Head of caudate nucleus (tissue), 42 donors: ENCODE data around the gene ATRX.
"Not testable (repeated sequence)": the region's sequence is repeated elsewhere in the genome, so short reads cannot be mapped to it uniquely, and the experiment has no call there.

Experiments
- DNase-seq, 42 donors: peaks; one replicate each; pipeline versions ENCODE4 v3.0.0 to v3.0.0-alpha.2; 2020 to 2021; ENCODE audit warnings: mixed read lengths in 7 of 42
- intact Hi-C: fragments of 100-400 bp; cut with DNase I; formaldehyde crosslinking; loops from one replicate; pipeline ENCODE4 v1.15.0; 2022

The ATRX gene

DNA sequence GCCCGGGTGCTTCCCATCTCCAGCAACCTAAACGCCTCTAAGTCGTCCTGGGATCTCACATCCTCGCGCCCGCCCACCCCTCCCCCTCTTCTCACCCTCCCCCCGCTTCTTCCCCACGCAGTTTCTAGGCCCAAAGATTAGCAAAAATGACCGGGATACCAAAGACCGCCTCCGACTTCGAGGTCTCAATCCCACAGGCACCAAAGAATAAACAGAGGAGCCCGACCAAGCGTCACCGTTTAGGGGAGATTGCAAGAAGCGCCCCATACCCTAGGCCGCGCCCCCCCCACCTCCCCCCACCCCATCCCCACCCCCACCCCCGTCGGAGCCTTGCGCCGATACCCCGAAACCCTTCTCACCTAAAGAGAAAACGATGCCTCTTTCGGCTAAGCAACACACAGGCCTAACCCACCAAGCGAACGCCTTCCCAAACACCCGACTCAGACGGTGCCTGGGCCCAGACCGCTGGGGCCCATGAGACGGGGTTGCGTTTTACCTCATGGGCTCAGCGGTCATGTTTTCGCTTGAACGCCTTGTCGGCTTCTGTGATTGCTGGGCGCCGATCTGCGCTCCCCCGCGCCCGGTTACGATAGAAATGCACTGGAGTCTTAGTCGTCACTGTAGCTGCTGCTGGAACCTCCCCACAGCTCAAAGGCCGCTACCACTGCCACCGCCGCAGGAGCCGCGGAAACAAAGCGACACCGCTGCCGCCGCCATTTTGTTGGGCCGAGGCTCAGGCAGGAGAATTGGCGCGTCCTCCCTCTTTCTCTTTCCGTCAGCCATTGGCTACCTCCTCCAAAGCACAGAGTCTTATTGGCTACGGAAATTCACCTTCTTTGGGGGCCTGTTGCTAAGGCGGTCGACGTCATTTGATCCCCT lies at the start of gene ATRX:
TSS of gene ATRX (minus strand) at position 731 of the 879 bp plus-strand sequence. CDS start at position 516, 215 bp downstream.
- intact Hi-C loops = no loop called here
- DNase-seq = peak; percentile 29 to 89 (median 74)

DNA sequence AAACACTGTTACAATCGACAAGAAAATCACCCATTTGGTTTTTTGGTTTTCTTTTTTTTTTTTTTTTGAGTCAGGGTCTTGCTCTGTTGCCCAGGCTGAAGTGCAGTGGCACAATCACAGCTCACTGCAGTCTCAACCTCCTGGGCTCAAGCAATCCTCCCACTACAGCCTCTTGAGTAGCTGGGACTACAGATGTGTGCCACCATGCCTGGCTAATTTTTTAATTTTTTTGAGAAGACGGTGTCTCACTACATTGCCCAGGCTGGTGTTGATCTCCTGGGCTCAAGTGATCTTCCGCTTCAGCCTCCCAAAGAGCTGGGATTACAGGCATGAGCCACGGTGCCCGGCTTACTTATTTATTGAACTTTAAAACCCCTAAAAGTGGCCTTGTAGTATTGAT lies 45.5 kb upstream of the ATRX start:
- intact Hi-C loops, DNase-seq: not testable (repeated sequence)

DNA sequence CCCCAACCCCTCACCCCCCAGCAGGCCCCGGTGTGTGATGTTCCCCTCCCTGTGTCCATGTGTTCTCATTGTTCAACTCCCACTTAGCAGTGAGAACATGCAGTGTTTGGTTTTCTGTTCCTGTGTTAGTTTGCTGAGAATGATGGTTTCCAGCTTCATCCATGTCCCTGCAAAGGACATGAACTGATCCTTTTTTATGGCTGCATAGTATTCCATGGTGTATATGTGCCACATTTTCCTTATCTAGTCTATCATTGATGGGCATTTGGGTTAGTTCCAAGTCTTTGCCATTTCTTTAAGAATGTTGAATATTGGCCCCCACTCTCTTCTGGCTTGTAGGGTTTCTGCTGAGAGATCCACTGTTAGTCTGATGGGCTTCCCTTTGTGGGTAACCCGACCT lies 36.0 kb upstream of the ATRX start:
- DNase-seq, intact Hi-C loops: not testable (repeated sequence)

GRCh38 chrX:77820091-77820727 lies 34.2 kb upstream of the ATRX start:
- no peak for DNase-seq
- intact Hi-C loops = no loop called here

GRCh38 chrX:77814210-77814609 lies 28.2 kb upstream of the ATRX start:
- DNase-seq = no peak
- intact Hi-C loops = no loop called here

DNA sequence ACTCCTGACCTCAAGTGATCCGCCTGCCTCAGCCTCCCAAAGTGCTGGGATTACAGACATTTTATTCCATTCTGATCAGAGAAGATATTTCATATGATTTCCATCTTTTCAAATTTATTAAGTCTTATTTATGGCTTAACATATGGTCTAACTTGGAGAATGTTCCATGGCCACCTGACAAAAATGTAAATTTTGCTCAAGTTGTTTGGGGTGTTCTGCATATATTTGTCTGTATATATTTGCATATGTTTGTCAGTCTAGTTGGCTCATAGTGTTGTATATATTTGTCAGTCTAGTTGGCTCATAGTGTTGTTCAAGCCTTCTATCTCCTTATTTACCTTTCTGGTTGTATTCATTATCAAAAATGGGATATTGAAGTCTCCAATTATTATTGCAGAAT lies 16.2 kb upstream of the ATRX start:
- no peak for DNase-seq
- intact Hi-C loops = no loop called here

GRCh38 chrX:77795124-77795523 lies 9.1 kb upstream of the ATRX start:
- DNase-seq = no peak
- intact Hi-C loops = no loop called here

GRCh38 chrX:77793946-77794345 lies 7.9 kb upstream of the ATRX start:
- intact Hi-C loops = no loop called here
- no peak for DNase-seq

DNA sequence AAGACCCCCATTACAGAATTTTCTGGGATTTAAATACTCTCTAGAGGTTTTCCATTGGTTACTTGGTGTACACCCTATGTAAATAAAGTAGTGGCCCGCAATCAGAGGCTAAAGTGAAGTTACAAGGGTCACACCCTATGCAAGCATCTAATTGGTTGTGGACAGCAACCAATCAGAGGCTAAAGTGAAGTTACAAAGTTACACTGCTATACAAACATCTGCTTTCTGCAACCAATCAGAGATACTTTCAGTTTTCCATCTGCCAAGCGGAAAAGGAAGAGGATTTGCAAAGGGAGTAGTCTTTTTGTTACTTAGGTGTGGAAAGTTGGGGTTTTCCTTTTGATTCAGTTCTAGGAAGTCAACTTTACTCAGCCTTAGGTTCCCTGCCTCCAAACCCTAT lies 2.0 kb upstream of the ATRX start:
- intact Hi-C loops = no loop called here
- peak in 9 of 42 donors; percentile 1 to 36 (median 15) for DNase-seq

DNA sequence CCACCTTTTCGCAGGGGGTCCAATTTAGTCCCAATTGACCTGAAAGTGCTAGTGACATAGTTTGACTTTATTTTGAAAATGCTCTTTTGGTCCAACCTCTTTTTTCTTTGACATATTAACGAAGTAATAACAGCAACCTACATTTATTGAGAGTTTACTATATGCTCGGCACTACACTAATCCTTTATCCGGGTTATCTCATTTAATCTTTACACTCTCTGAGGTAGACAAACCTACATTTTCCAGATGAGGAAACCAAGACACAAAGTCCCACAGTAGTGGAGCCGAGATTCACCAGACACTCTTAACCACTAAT lies 307 bp upstream of the ATRX start:
- no peak for DNase-seq
- intact Hi-C loops = no loop called here

DNA sequence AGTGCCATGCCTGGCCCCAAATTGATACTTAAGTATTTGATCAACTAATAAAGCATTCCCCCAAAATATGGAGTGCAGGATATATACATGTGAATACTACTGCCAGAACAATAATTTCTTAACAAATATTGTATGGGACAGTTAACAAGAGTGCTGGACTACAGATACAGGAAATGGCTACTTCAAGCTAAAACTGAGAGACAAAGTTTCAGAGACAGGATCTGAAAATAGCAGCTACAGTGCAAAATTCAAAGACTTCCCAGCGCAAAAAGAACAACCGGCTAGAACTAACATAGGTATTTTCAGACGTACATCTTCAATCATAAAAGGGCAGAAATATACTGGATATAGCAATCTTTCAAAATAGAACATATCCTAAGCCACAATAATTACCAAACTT lies 6.3 kb downstream of the ATRX start:
- intact Hi-C loops = no loop called here

DNA sequence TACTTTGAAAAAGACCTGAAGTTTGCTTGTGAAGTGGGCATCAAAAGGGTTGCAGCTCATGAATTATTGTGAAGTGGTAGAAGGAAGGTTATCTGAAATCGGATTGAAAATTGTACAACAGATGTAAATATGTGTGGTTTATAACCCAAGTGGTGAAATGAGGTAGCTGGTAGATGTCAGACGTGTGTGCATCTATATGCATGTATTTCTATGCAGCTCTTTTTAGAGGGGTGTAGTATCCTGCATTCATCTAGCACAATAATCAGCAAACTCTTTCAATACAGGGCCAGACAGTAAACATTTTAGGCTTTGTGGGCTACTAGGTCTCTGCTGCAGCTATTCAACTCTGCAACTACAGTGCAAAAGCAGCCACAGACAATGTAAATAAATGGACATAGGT lies 9.4 kb downstream of the ATRX start:
- intact Hi-C loops = no loop called here
- DNase-seq = no peak

More for the DNA sequence above, 6.3 kb downstream of the ATRX start:
- DNase-seq = no peak

DNA sequence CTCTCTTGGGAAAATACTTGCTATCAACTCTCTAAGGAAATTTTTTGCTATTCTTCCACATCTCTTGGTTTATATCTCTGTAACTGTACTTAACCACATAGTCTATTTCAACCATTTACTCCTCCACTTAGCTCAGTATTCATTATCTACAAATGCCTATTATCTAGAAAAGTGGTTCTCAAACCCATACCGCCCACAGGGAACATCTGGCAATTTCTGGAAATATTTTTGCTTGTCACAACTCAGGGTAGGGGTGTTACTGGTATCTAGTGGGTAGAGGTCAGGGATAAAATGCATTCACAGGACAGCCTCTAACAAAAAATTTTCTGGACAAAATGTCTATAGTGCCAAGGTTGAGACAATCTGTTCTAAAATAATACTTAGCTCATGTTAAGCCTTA lies 14.4 kb downstream of the ATRX start:
- intact Hi-C loops = no loop called here
- DNase-seq = no peak

DNA sequence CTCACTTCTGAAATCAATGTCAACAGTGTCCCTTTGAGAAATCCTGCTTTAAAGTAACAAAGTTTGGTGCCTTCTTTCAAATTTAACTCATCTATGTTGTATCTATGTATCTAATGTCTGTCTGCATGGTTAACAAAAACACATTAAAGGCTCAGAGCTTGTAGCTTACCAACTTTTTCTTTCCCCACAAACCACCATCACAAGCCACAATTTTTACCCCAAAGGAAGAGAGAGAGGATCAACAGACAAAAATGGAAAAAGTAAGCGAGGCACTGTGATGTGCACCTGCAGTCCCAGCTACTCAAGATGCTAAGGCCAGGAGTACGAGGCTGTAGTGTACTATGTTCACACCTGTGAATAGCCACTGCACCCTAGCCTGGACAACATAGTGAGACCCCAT lies 17.2 kb downstream of the ATRX start:
- intact Hi-C loops = no loop called here
- DNase-seq = no peak

GRCh38 chrX:77766212-77766611 lies 19.8 kb downstream of the ATRX start:
- intact Hi-C loops, DNase-seq: not testable (repeated sequence)

DNA sequence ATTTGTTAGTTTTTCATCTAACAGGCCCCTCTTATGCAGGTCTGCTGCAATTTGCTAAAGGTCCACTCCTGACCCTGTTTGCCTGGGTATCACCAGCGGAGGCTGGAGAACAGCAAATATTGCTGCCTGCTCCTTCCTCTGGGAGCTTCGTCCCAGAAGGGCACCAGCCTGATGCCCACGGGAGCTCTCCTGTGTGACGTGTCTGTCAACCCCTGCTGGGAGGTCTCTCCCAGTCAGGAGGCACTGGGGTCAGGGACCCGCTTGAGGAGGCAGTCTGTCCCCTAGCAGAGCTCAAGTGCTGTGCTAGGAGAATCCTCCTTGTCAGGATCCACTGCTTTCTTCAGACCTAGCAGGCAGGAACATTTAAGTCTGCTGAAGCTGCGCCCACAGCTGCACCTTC lies 30.5 kb downstream of the ATRX start:
- intact Hi-C loops = no loop called here
- DNase-seq = no peak

GRCh38 chrX:77753942-77754341 lies 32.1 kb downstream of the ATRX start:
- intact Hi-C loops, DNase-seq: not testable (repeated sequence)

DNA sequence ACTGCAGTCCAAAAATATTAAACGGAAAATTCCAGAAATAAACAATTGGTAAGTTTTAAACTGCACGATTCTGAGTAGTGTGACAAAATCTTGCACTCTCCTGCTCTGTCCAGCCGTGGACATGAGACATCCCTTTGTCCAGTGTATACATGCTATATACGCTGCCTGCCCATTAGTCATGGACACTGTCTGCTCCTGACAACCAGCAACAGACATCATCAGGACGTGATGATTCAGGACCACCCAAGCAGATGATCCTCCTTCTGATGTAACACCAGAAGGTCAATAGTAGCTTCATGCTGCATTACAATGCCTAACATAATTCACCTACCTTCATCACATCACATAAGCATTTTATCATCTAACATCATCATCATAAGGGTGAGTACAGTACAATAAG lies 36.3 kb downstream of the ATRX start:
- intact Hi-C loops = no loop called here
- DNase-seq = no peak

DNA sequence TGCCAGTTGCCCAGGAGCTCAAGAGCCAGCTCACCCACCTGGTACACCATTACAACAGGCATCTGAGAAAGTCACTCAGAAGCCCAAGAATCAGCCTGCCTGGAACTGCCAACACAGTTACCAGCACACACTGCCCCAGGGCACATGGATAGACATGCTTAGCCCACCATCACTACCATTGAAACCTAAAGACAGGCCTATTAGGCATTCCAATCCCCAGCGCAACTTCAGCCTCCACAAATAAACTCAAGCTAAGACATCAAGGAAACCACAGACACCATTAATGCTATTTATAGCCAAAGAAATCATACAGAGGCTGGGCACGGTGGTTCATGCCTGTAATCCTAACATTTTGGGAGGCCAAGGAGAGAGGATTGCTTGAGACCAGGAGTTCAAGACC lies 42.3 kb downstream of the ATRX start:
- intact Hi-C loops = no loop called here
- no peak for DNase-seq

GRCh38 chrX:77742788-77743476 lies 43.1 kb downstream of the ATRX start:
- DNase-seq = peak in 30 of 42 donors; percentile 1 to 60 (median 18)
- intact Hi-C loops = no loop called here
